Stimulated activated memory B cell treated with anti-CD40 and anti-IgM and Interleukin-4, amounts not matched to agents 10 μg/mL and 1 μg/mL and 100 μg/mL, for 72 hours (primary cell): ENCODE data around the gene STK24.
A peak's percentile ranks its signal among the peaks of the same experiment; 100 is the strongest.

Experiments used
- ATAC-seq: fragments of 150-1000 bp; cut with Tn5 transposase; 2 replicates; pipeline ENCODE4 v1.10.0; 2021
- H3K27ac Mint-ChIP-seq: one replicate; pipeline ENCODE4 v1.8.0; 2022; ENCODE audit warnings: mild to moderate bottlenecking, mixed read lengths
- H3K27me3 Mint-ChIP-seq: one replicate; pipeline ENCODE4 v1.8.0; 2022; ENCODE audit warnings: mixed read lengths
- H3K36me3 Mint-ChIP-seq: one replicate; pipeline ENCODE4 v1.8.0; 2022; ENCODE audit warnings: mixed read lengths
- H3K4me1 Mint-ChIP-seq: one replicate; pipeline ENCODE4 v1.8.0; 2022; ENCODE audit warnings: mixed read lengths
- H3K4me3 Mint-ChIP-seq: one replicate; pipeline ENCODE4 v1.8.0; 2022; ENCODE audit warnings: mild to moderate bottlenecking, moderate library complexity, mixed read lengths
- H3K9me3 Mint-ChIP-seq: one replicate; pipeline ENCODE4 v1.8.0; 2022; ENCODE audit warnings: mixed read lengths

The STK24 gene

DNA sequence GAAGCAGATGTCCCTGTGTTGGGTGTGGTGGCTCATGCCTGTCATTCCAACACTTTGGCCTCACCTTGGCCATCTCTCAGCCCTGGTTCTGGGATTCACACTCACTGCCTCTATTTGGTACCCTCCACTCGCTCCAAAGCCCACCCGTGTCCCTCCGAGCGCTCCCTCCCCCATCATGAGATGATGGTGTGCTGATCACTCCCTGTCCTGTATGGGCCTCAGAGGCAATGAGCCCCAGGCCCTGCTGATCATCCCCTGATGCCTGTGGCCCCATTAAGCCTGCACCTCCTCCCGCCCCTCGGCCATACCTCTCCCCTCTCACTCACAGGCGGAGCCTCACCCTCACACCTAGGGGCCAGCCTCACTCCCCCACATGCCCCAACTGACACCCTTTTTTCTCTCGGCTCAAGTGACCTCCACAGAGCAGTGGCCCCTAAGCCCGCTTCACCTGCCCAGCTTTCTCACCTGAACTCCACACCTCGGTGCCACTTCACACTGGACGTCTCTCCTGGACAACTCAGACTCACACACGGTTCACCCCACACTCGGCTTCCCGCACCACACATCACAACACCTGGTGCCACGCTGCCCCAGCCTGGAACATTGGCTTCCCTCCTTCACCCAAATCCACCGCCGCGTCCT lies 114.5 kb downstream of the STK24 start:
- peaks cover 55% of the 10 kb centered on the region for H3K36me3 Mint-ChIP-seq

DNA sequence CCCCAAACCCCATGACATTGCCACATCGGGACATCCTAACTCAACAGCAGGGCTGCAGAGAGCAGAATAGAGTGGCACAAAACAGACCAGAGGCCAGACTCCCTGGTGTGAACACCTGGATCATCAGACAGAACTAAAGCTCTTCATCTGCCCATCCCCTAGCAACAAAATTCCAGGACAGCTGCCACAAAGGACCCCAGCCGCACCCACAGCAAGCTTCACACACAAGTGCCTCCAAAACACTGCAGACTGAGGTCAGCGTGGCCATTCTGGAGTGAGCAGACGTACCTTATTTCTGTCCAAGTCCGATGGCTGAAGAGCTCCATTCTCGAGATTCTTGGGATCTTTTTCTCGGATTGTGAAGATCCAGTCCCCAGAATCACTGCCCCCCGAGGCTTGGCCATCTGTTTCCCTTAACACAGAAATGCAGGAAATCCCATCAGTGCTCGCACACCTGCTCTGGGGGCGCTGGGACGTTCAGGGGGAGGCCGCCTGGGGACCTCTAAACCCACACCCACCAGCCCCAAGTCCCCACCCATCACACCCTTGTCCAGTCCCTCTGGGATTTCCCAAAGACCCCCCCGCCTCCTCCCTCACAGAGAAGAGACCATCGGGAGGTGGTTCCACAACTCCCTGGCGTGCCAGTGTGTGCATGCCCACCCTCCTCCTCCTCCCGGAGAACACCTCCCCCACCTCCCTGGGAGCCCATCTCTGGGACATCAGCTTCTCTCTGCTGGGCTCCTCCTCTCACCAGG lies 115.2 kb downstream of the STK24 start:
- ATAC-seq: no peak
- no peaks in the 10 kb centered on the region for H3K9me3 Mint-ChIP-seq
- peak overlapping the region; percentile 56 for H3K27ac Mint-ChIP-seq
- H3K36me3 Mint-ChIP-seq: peaks cover 60% of the 10 kb centered on the region
- peaks cover 17% of the 10 kb centered on the region for H3K4me1 Mint-ChIP-seq
- no peaks in the 10 kb centered on the region for H3K27me3 Mint-ChIP-seq
- no peak overlapping the region for H3K4me3 Mint-ChIP-seq

More for the DNA sequence above, 114.5 kb downstream of the STK24 start:
- ATAC-seq: no peak
- Mint-ChIP-seq H3K27me3 (no peaks in the 10 kb centered on the region), H3K4me1 (peaks cover 17% of the 10 kb centered on the region), H3K4me3 (no peak overlapping the region), H3K9me3 (no peaks in the 10 kb centered on the region), H3K27ac (peak overlapping the region; percentile 56)

DNA sequence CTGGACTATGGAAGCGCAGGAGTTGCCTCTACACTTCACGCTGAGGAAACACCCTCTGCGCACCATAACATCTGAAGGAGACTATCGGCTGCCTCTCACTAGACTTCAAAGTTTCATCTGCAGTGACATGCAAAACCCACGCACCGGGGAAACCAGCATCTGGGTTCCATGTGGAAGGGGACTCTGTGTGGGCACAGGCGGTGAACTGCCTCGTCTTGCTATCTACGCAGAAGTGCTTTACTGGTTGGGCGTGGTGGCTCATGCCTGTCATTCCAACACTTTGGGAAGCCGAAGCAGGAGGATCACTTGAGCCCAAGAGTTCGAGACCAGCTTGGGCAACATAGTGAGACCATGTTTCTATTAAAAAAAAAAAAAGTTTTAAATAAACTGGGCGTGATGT lies 116.4 kb downstream of the STK24 start:
- H3K4me3 Mint-ChIP-seq: no peak overlapping the region
- no peaks in the 10 kb centered on the region for H3K27me3 Mint-ChIP-seq
- no peak overlapping the region for H3K27ac Mint-ChIP-seq
- H3K9me3 Mint-ChIP-seq: no peaks in the 10 kb centered on the region
- H3K4me1 Mint-ChIP-seq: peaks cover 17% of the 10 kb centered on the region
- ATAC-seq: no peak
- H3K36me3 Mint-ChIP-seq: peaks cover 71% of the 10 kb centered on the region

DNA sequence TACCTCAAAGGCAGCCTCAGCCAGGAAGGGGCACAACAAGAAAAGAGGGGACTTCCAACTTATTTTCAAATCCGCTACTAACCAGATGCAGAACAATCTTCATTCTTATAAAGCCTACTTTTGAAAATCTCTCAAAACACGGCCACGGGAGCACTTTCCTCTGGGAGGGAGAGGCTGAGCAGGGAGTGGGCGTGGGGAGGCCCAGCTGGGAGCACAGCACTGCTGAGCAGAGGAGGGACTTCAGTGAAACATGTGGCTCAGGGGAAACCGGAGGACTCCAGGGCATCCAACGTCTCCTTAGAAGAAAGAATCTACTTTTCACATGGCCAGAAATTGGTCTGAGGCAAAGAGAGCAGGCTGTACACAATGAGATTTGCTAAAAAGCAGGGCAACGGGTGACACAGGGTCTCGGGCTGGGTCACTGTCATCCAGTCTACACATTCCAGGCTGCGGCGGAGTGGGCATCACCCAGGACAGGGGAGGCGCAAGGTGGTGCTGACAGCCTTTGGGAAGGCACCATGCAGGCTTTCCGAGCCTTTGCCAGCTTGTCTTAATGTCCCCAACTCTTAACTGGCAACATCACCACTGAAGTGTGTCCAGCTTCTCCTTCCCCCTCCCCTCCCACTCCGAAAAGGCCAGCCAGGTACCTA lies 117.1 kb downstream of the STK24 start:
- ATAC-seq: no peak
- Mint-ChIP-seq H3K4me3 (no peak overlapping the region), H3K27me3 (no peaks in the 10 kb centered on the region), H3K9me3 (no peaks in the 10 kb centered on the region), H3K4me1 (peaks cover 17% of the 10 kb centered on the region), H3K27ac (no peak overlapping the region), H3K36me3 (peaks cover 71% of the 10 kb centered on the region)

DNA sequence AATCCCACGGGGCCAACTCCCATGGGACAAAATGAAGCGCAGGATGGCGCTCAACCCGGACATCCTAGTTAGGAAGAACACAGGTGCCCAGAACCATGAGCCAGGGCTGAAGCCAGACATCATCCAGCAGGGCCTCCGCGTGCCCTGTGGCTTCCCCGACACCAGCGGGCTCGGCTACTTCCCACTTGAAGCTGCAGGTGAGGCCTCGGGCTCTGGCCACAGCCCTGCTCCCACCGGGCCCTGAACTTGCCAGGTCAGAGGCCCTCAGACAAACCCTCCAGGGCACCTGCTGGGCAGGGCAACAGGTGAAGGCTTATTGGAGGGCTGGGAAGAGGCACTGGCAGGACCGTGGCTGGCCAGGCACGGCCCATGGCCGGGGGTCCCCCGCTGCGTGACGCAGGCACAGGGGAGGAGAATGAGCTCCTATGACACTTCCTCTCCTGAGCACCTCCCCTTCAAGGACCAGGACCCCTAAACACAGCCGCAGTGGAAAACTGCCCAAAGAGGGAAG lies 117.7 kb downstream of the STK24 start:
- peaks cover 77% of the 10 kb centered on the region for H3K36me3 Mint-ChIP-seq
- peaks cover 17% of the 10 kb centered on the region for H3K4me1 Mint-ChIP-seq
- no peak for ATAC-seq

DNA sequence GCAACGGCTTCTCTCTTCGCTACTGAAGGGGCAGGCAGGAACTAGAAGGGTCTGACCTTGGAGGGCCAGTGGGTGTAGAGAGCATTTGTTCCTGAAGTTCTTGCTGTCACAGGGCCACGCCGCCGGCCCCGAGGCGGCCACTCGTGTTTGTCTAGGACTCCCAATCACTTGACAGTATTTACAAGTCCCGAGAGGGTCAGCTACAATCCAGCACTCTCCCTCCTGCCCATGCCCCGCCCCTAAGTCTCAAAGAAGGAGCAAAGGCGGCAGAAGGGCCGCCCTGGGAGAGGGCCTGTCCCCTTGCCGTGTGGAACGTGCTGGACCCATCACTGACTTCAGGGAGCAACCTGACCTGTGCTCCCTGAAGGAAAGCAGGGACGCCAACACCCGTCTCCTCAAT lies 118.5 kb downstream of the STK24 start:
- Mint-ChIP-seq H3K4me3 (no peak overlapping the region), H3K4me1 (peaks cover 14% of the 10 kb centered on the region), H3K36me3 (peaks cover 73% of the 10 kb centered on the region), H3K27ac (no peak overlapping the region), H3K9me3 (no peaks in the 10 kb centered on the region), H3K27me3 (no peaks in the 10 kb centered on the region)
- ATAC-seq: no peak

More for the DNA sequence above, 117.7 kb downstream of the STK24 start:
- H3K27me3 Mint-ChIP-seq: no peaks in the 10 kb centered on the region
- H3K4me3 Mint-ChIP-seq: no peak overlapping the region
- no peak overlapping the region for H3K27ac Mint-ChIP-seq
- no peaks in the 10 kb centered on the region for H3K9me3 Mint-ChIP-seq

DNA sequence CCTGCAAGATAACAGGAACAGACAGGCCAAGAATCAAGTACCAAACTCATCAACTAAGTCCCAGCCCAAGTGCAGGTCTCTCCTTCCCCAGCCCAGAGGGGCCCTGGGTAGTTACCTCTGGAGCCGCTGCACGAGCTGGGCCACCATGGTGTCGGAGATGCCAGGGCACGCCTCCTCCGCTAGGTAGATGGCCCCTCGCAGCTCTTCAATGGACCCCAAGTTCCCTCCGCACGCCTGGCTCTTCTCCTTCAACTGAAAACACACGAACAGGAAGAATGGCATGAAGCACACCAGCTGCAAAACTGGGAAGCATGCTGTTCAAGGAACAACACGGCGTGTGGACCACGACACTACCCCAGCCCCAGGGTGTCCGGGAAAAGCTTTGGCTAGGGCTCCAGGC lies 119.9 kb downstream of the STK24 start:
- Mint-ChIP-seq H3K9me3 (no peaks in the 10 kb centered on the region), H3K27ac (peak overlapping the region; percentile 14)

DNA sequence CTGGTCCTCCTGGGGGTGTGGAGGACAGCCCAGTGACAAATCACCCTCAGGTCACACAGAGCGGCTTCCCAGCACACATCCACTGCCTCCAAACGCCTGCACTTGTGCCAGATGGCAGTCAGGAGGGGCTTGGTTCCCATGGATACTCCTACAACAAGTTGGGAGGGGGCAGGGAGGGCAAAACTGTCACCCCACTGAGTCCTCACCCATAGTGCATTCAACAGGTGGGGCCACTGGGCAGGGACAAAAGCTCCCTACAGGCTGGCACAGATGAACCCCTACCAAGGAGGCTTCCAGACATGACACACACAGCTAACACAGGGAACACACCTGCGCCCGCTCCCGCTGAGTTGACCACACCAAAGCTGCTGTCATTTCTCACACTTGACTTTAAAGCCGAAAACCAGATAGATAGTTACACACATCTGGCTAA lies 120.5 kb downstream of the STK24 start:
- H3K4me3 Mint-ChIP-seq: no peak overlapping the region
- H3K36me3 Mint-ChIP-seq: peaks cover 76% of the 10 kb centered on the region
- no peaks in the 10 kb centered on the region for H3K27me3 Mint-ChIP-seq
- H3K27ac Mint-ChIP-seq: no peak overlapping the region
- ATAC-seq: no peak
- H3K9me3 Mint-ChIP-seq: no peaks in the 10 kb centered on the region
- H3K4me1 Mint-ChIP-seq: peaks cover 7% of the 10 kb centered on the region

More for the DNA sequence above, 119.9 kb downstream of the STK24 start:
- no peak overlapping the region for H3K4me3 Mint-ChIP-seq
- no peaks in the 10 kb centered on the region for H3K27me3 Mint-ChIP-seq
- H3K4me1 Mint-ChIP-seq: peaks cover 2% of the 10 kb centered on the region
- ATAC-seq: no peak
- H3K36me3 Mint-ChIP-seq: peaks cover 71% of the 10 kb centered on the region

- ATAC-seq: no peak
- no peak overlapping the region for H3K4me3 Mint-ChIP-seq
- H3K4me1 Mint-ChIP-seq: peaks cover 12% of the 10 kb centered on the region
- peak overlapping the region; percentile 19 for H3K27ac Mint-ChIP-seq
- H3K27me3 Mint-ChIP-seq: no peaks in the 10 kb centered on the region
- peaks cover 65% of the 10 kb centered on the region for H3K36me3 Mint-ChIP-seq
- no peaks in the 10 kb centered on the region for H3K9me3 Mint-ChIP-seq
Measured at GRCh38 chr13:98454389-98454881, 122.5 kb downstream of the STK24 start.

DNA sequence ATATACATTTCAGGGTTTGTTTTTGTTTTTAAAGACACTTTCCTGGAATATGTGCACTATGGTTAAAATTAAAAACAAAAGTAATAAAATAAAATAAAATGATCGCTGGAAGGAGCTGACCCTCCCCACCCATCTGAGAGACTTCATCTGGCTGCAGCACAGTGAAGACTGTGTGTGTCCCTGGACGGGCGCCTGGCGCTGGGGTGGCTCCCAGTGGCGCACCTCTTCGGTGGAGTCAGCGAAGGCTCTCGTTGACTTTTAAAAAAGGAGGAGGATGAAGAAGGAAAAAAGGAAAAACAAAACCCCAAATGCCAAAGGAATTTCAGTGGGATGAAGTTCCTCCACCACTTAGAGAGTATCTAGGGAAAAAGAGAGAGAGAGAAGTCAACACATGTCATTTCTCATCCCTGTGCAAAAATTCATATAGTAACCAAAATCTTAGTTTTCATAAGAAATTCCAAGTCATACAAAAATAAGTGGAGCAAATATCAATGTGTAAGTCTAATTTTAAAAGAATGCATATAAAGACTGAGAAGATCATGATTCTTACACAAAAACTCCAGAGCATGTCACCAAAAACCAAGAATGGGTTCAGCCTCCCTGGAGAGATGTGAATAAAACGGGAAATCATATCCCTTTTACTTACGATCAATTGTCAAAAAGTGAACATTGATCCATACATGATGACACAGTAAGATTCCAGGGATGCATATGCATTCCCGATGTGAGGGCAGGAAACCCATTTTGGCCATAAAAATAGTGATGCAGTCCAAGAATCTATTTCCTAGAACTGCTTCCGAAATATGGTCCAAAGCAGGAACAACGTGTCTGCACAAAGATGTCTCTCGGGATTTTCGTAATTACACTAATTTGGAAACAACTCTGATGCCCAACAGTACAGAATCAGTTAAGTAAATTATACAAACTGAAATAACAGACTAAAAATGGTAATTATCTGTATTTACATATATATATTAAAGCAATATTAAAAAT lies 123.8 kb downstream of the STK24 start:
- Mint-ChIP-seq H3K27me3 (no peaks in the 10 kb centered on the region), H3K36me3 (peaks cover 72% of the 10 kb centered on the region), H3K4me1 (peaks cover 25% of the 10 kb centered on the region), H3K9me3 (no peaks in the 10 kb centered on the region), H3K27ac (no peak overlapping the region), H3K4me3 (no peak overlapping the region)
- no peak for ATAC-seq

DNA sequence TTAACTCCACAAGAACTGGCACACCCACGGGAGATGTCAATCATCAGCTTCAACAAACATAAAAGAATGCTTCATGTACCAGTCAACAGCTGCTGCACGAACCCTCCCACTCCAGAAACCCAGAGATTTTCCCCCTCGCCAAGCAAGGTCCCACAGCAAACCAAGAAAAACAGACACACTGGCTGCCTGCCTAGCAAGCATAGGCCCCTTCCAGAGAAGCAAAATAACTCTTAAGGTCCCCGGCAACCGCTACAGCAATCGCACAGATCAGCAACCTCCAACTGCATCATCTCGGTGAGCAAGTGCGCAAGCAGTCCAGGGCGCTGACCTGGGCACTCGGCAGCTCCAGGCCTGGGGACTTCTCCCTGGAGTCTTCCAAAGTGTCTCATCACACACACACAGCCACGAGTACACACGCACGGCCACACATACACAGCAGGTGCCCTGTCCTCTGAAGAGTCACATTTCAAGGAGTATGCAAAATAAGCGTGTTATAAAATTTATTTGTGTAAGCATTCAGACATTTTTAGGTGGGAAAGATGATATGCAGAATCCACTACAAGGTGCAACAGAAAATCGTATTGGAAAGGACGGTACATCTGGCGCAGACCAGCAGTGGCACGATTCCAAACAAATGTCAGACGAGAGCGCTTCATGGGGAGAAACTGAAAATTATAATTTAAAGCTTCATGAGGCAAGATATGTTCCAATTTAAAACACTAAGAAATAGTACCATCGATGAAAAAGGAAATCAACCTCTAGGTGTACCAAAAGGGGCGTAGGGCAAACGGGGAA lies 125.0 kb downstream of the STK24 start:
- peaks cover 26% of the 10 kb centered on the region for H3K4me1 Mint-ChIP-seq
- H3K4me3 Mint-ChIP-seq: no peak overlapping the region
- H3K27ac Mint-ChIP-seq: peak overlapping the region; percentile 59
- H3K36me3 Mint-ChIP-seq: peaks cover 72% of the 10 kb centered on the region
- H3K9me3 Mint-ChIP-seq: no peaks in the 10 kb centered on the region
- no peaks in the 10 kb centered on the region for H3K27me3 Mint-ChIP-seq
- ATAC-seq: no peak

DNA sequence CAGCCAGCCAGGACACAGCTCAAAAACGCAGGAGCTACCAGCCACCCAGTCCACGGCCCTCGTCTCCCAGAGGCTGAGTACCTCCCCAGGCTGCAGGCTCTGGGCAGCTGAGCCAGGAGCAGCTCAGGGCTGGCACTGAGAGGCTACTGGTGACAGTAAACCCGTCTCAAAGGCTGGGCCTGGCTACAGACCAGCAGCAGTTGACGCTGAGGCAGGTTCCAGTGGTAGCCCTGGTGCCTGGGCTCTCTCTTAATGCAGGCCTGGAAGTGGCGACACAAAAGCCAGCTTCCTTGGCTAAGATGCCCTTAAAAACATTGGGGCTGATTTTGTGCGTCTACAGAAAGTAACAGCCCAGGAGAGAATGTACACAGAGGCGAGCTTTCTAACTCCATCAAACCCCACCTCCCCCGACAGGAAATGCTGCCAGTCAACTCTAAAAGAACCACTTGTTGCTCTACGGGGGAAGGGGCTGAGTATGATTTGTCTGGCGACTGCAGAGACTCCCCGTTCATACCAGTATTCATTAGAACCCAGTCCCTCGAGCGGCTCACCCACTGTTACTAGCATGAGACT lies 126.3 kb downstream of the STK24 start:
- H3K36me3 Mint-ChIP-seq: peaks cover 60% of the 10 kb centered on the region
- no peaks in the 10 kb centered on the region for H3K27me3 Mint-ChIP-seq
- H3K4me1 Mint-ChIP-seq: peaks cover 39% of the 10 kb centered on the region

GRCh38 chr13:98450026-98450425 lies 126.9 kb downstream of the STK24 start:
- H3K36me3 Mint-ChIP-seq: peaks cover 54% of the 10 kb centered on the region
- no peak for ATAC-seq
- H3K4me1 Mint-ChIP-seq: peaks cover 45% of the 10 kb centered on the region
- H3K27ac Mint-ChIP-seq: peak overlapping the region; percentile 59
- no peaks in the 10 kb centered on the region for H3K27me3 Mint-ChIP-seq
- H3K4me3 Mint-ChIP-seq: no peak overlapping the region
- H3K9me3 Mint-ChIP-seq: no peaks in the 10 kb centered on the region

More for the DNA sequence above, 126.3 kb downstream of the STK24 start:
- ATAC-seq: no peak
- no peak overlapping the region for H3K4me3 Mint-ChIP-seq
- H3K9me3 Mint-ChIP-seq: no peaks in the 10 kb centered on the region
- peak overlapping the region; percentile 59 for H3K27ac Mint-ChIP-seq
